Measurements from ENCODE around the gene VAX1. TPM values are rescaled to one million over a fixed set of nuclear protein-coding genes. Genes with fewer than 3 reads are reported as not detected.

VAX1 gene
- total and polyA plus RNA-seq, 7 donors = not detected

DNA sequence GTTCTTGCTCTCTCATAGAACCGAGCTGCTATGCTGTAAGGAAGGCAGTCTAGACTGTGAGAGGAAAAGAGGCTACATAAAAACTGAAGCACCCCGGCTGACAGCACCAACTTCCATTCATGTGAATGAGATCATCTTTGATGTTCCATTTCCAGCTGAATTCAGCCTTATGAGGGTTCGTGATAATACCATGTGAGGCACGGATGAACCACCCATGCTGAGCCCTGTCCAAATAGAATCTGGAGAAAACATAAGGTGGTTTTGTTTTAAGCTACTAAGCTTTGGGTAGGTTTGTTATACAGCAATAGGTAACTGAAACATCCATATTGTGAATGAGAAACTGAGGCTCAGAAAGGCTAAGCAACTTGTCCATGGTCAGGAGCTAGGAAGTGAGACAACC, 6.9 kb upstream of the VAX1 start:
- DNase-seq (no peak), ATAC-seq (no peak)
- TF ChIP-seq, protein P1, sequence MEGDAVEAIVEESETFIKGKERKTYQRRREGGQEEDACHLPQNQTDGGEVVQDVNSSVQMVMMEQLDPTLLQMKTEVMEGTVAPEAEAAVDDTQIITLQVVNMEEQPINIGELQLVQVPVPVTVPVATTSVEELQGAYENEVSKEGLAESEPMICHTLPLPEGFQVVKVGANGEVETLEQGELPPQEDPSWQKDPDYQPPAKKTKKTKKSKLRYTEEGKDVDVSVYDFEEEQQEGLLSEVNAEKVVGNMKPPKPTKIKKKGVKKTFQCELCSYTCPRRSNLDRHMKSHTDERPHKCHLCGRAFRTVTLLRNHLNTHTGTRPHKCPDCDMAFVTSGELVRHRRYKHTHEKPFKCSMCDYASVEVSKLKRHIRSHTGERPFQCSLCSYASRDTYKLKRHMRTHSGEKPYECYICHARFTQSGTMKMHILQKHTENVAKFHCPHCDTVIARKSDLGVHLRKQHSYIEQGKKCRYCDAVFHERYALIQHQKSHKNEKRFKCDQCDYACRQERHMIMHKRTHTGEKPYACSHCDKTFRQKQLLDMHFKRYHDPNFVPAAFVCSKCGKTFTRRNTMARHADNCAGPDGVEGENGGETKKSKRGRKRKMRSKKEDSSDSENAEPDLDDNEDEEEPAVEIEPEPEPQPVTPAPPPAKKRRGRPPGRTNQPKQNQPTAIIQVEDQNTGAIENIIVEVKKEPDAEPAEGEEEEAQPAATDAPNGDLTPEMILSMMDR (IDR thresholded peaks at IDR 0.05) = no peak
- H3K9me3 ChIP-seq = peaks cover 2% of the 10 kb centered on the region
- no peaks in the 10 kb centered on the region for H3K4me1 ChIP-seq
- intact Hi-C loops (cut with DNase I) = no loop called here
- peaks cover 14 to 44% (median 16%) of the 10 kb centered on the region in 3 donors for H3K27me3 ChIP-seq (ENCODE audit: insufficient read depth in 3 of 3, low read length in 2 of 3)
- no peaks in the 10 kb centered on the region for H3K36me3 ChIP-seq (ENCODE audit: insufficient read depth in 1 of 2, low read depth in 1 of 2)
- no peak overlapping the region for H3K27ac ChIP-seq
- WGBS, 3 donors = 64 to 75% (median 68%) methylated on average over 4 of the region's 4 CpGs
- no peak overlapping the region for H3K4me3 ChIP-seq

DNA sequence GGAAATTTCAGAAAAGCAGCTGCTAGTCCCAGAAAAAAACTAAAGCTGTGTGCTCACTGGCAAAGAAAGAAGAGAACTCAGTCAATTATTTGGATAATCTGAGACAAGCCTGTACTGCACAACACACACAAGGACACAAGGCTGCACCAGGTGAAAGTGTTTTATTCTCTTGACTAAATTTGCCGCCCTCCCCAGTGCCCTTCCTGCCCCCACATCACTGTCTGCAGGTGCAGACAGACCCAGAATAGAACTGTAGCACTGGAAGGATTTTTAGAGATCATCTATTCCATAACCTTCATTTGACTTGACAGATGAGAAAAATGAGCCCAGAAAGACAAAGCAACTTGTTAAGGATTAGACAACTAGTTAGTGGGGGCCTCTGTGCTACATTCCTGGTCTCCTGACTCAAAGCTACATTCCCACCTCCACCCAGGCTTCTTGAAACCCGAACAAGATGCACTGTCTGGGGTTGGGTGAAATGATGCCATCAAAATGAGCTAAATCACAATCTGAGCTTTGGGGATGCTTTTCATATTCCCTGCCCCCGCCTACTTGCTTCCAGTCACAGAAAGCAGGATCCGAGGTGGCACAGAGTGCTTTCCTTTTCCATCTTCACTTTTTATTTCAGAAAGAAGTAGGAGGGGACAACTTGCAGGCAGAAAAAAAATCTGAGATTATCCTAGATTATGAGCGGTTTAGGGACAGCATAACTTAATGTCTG, 5.2 kb upstream of the VAX1 start:
- no peak for ATAC-seq
- WGBS, 3 donors = 54 to 64% (median 61%) methylated on average over 5 of the region's 5 CpGs

DNA sequence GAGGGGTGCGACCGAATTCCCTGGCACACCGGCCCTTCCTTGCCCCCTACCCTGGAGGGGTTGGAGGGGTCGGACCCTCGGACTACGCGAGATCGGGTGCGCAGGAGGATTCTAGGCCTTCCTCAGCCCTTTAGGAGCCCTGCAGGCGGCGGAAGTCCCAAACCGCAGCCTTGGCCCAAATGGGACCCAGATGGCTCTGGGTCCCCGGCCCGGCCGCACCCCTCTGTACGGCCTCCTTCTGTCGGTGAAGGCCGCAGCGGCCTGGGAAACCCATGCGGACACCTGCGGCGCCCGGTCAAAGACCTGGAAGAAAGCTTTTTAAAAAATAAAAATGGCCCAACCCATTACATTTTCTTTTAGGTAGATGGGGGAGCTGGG, 2.4 kb upstream of the VAX1 start:
- H3K36me3 ChIP-seq (ENCODE audit: insufficient read depth in 1 of 2, low read depth in 1 of 2) = no peaks in the 10 kb centered on the region
- ATAC-seq = no peak
- no peaks in the 10 kb centered on the region for H3K4me1 ChIP-seq
- intact Hi-C loops (cut with DNase I) = no loop called here
- no peak overlapping the region for H3K4me3 ChIP-seq
- WGBS, 3 donors = 6 to 9% (median 8%) methylated on average over 23 of the region's 23 CpGs
- no peak for DNase-seq
- H3K27ac ChIP-seq = no peak overlapping the region
- TF ChIP-seq, protein P1 (IDR thresholded peaks at IDR 0.05) = no peak
- peaks cover 2% of the 10 kb centered on the region for H3K9me3 ChIP-seq
- H3K27me3 ChIP-seq (ENCODE audit: insufficient read depth in 3 of 3, low read length in 2 of 3) = peaks cover 11 to 81% (median 42%) of the 10 kb centered on the region in 3 donors

More for the DNA sequence above, 5.2 kb upstream of the VAX1 start:
- H3K9me3 ChIP-seq = peaks cover 2% of the 10 kb centered on the region
- TF ChIP-seq, protein P1 (IDR thresholded peaks at IDR 0.05) = no peak
- H3K27ac ChIP-seq = no peak overlapping the region
- H3K27me3 ChIP-seq (ENCODE audit: insufficient read depth in 3 of 3, low read length in 2 of 3) = peaks cover 16 to 60% (median 20%) of the 10 kb centered on the region in 3 donors
- H3K4me1 ChIP-seq = no peaks in the 10 kb centered on the region
- DNase-seq = no peak
- H3K4me3 ChIP-seq = no peak overlapping the region
- intact Hi-C loops (cut with DNase I) = no loop called here
- H3K36me3 ChIP-seq (ENCODE audit: insufficient read depth in 1 of 2, low read depth in 1 of 2) = no peaks in the 10 kb centered on the region

GRCh38 chr10:117139581-117140524, 1.8 kb upstream of the VAX1 start:
- no peak for ATAC-seq

More at GRCh38 chr10:117139581-117140524, 1.8 kb upstream of the VAX1 start:
- no peaks in the 10 kb centered on the region for H3K4me1 ChIP-seq
- H3K4me3 ChIP-seq = no peak overlapping the region
- no peak overlapping the region for H3K27ac ChIP-seq
- peaks cover 11 to 88% (median 42%) of the 10 kb centered on the region in 3 donors for H3K27me3 ChIP-seq (ENCODE audit: insufficient read depth in 3 of 3, low read length in 2 of 3)
- H3K9me3 ChIP-seq = peaks cover 2% of the 10 kb centered on the region
- H3K36me3 ChIP-seq (ENCODE audit: insufficient read depth in 1 of 2, low read depth in 1 of 2) = no peaks in the 10 kb centered on the region
- intact Hi-C loops (cut with DNase I) = no loop called here
- TF ChIP-seq, protein P1 (IDR thresholded peaks at IDR 0.05) = no peak
- 3 to 4% (median 3%) methylated on average over 44 to 66 of the region's 72 CpGs for WGBS, 3 donors
- DNase-seq = no peak
